DND-41 (cell line): ENCODE results near the gene TTLL5.

ENCODE experiments used
- ATAC-seq: fragments of 200-7000 bp; cut with Tn5 transposase; 3 replicates; pipeline ENCODE4 v1.9.1; 2021; ENCODE audit warnings: low read depth; ENCODE audit not compliant: insufficient read depth
- DNase-seq: peaks from one replicate; pipeline ENCODE4 v3.0.0-alpha.2; 2020
- H2AFZ ChIP-seq: 2 replicates; pipeline ENCODE4 v1.6.0; 2012; ENCODE audit warnings: low read depth, low read length
- H3K27ac ChIP-seq: 2 replicates; pipeline ENCODE4 v1.5.1; 2012; ENCODE audit warnings: low read length, inconsistent platforms
- H3K27me3 ChIP-seq: fragments of 200-600 bp; sonication (generic); 2 replicates; pipeline ENCODE4 v1.6.0; 2012; ENCODE audit warnings: low read length, mild to moderate bottlenecking, inconsistent platforms; ENCODE audit not compliant: insufficient read depth, poor library complexity
- H3K36me3 ChIP-seq: 2 replicates; pipeline ENCODE4 v1.5.1; 2012; ENCODE audit warnings: low read length, inconsistent platforms; ENCODE audit not compliant: insufficient read depth
- H3K4me1 ChIP-seq: 2 replicates; pipeline ENCODE4 v1.5.1; 2012; ENCODE audit warnings: mild to moderate bottlenecking, low read length; ENCODE audit not compliant: insufficient read depth
- H3K4me2 ChIP-seq: 2 replicates; pipeline ENCODE4 v1.6.0; 2012; ENCODE audit warnings: mild to moderate bottlenecking, moderate library complexity, low read length, inconsistent platforms; ENCODE audit not compliant: insufficient read depth
- H3K4me3 ChIP-seq, 2 experiments: fragments of 200-600 bp in 1 of 2; shearing (Covaris generic) in 1 of 2; 2 replicates each; pipeline ENCODE4 v1.5.1; 2012 to 2016; ENCODE audit warnings: inconsistent platforms in 2 of 2, low read length in 2 of 2, mild to moderate bottlenecking in 2 of 2, low read depth in 1 of 2, moderate library complexity in 1 of 2
- H3K79me2 ChIP-seq: 2 replicates; pipeline ENCODE4 v1.6.0; 2012; ENCODE audit warnings: low read length, inconsistent platforms; ENCODE audit not compliant: insufficient read depth
- H3K9ac ChIP-seq: 2 replicates; pipeline ENCODE4 v1.6.0; 2012; ENCODE audit warnings: low read depth, mild to moderate bottlenecking, inconsistent platforms, low read length, moderate library complexity
- H3K9me3 ChIP-seq: 2 replicates; pipeline ENCODE4 v1.5.1; 2012; ENCODE audit warnings: low read length, moderate library complexity, mild to moderate bottlenecking, inconsistent platforms; ENCODE audit not compliant: insufficient read depth, severe bottlenecking
- H4K20me1 ChIP-seq: 2 replicates; pipeline ENCODE4 v1.6.0; 2012; ENCODE audit warnings: low read length; ENCODE audit not compliant: insufficient read depth
- EZH2 ChIP-seq: IDR thresholded peaks from 3 replicates; pipeline ENCODE4 v1.6.1; 2012; ENCODE audit warnings: borderline replicate concordance, low read depth, mild to moderate bottlenecking, moderate library complexity, low read length, inconsistent platforms; ENCODE audit not compliant: severe bottlenecking
- TF ChIP-seq, protein P1 (sequence below): IDR thresholded peaks from 2 replicates; pipeline ENCODE4 v1.5.1; 2012; ENCODE audit warnings: borderline replicate concordance, low read length, moderate library complexity, mild to moderate bottlenecking; ENCODE audit not compliant: poor library complexity, severe bottlenecking; ENCODE audit errors: extremely low read depth

Gene TTLL5

DNA sequence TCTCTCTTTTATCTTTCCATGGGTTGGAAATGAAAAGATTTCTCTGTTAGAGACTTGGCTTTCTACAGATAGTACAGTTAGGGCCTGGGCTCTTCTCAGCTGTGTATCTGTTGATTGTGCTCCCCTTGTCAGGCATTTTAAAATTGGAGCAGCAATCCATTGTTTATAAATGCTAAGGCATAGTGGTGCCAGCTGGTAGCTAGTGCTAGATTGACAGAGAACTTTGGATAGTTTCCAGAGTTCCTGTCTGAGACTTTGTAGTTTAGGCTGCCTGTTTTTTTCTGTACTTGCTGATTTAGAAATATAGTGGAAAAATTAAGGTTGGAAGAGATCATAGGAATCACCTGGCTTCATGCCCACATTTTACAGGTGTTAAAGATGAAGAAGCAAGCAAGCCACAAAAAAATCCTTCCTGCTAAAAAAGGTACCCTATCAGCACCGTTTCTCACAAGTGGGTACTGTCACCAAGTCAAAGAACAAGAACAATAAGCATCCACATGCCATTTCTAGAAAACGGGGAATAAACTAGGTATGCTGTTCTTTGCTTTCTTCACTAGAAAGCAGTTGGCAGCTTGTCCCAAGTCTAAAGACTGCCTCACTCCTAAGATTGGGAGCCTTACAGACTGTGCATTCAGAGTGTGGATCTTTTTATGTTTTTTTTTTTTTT lies 6.2 kb downstream of the TTLL5 start:
- peaks cover 59% of the 10 kb centered on the region for H3K36me3 ChIP-seq

DNA sequence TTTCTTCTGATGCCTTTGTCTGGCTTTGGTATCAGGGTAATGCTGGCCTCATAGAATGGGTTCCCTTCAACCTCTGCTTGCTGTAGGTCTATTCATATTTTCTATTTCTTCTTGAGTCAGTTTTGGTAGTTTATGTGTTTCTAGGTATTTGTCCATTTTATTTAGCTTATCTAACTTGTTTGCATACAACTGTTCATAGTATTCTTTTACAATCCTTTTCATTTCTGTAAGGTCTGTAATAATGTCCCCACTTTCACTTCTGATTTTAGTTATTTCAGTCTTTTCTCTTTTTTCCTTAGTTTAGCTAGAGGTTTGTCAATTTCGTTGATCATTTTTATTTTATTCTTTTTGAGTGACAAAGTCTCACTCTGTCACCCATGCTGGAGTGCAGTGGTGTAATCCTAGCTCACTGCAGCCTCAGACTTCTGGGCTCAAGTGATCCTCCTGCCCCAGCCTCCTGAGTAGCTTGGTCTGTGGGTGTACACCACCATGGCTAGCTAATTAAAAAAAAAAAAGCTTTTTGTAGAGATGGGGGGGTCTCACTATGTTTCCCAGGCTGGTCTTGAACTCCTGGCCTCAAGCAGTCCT lies 11.7 kb downstream of the TTLL5 start:
- peaks cover 70% of the 10 kb centered on the region for H3K36me3 ChIP-seq
- H3K4me1 ChIP-seq = no peaks in the 10 kb centered on the region; the same call in 1 of the 2 replicates
- H2AFZ ChIP-seq = no peak overlapping the region
- H3K79me2 ChIP-seq = peaks cover 5% of the 10 kb centered on the region
- no peaks in the 10 kb centered on the region for H4K20me1 ChIP-seq
- no peak overlapping the region for H3K4me3 ChIP-seq
- ATAC-seq = no peak
- H3K4me2 ChIP-seq = no peak overlapping the region
- no peak overlapping the region for H3K27ac ChIP-seq
- no peak for DNase-seq
- no peak overlapping the region for H3K9ac ChIP-seq
- H3K9me3 ChIP-seq = no peaks in the 10 kb centered on the region
- TF ChIP-seq EZH2 = no peak
- TF ChIP-seq, protein P1, sequence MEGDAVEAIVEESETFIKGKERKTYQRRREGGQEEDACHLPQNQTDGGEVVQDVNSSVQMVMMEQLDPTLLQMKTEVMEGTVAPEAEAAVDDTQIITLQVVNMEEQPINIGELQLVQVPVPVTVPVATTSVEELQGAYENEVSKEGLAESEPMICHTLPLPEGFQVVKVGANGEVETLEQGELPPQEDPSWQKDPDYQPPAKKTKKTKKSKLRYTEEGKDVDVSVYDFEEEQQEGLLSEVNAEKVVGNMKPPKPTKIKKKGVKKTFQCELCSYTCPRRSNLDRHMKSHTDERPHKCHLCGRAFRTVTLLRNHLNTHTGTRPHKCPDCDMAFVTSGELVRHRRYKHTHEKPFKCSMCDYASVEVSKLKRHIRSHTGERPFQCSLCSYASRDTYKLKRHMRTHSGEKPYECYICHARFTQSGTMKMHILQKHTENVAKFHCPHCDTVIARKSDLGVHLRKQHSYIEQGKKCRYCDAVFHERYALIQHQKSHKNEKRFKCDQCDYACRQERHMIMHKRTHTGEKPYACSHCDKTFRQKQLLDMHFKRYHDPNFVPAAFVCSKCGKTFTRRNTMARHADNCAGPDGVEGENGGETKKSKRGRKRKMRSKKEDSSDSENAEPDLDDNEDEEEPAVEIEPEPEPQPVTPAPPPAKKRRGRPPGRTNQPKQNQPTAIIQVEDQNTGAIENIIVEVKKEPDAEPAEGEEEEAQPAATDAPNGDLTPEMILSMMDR = no peak
- no peaks in the 10 kb centered on the region for H3K27me3 ChIP-seq

More for the DNA sequence above, 6.2 kb downstream of the TTLL5 start:
- ATAC-seq (no peak), DNase-seq (no peak)
- H3K79me2 ChIP-seq = peaks cover 17% of the 10 kb centered on the region
- H4K20me1 ChIP-seq = no peaks in the 10 kb centered on the region
- H3K9me3 ChIP-seq = no peaks in the 10 kb centered on the region
- no peak overlapping the region for H2AFZ ChIP-seq
- H3K9ac ChIP-seq = no peak overlapping the region
- TF ChIP-seq, protein P1 = no peak
- TF ChIP-seq EZH2 = no peak
- no peaks in the 10 kb centered on the region for H3K27me3 ChIP-seq
- H3K27ac ChIP-seq = no peak overlapping the region
- peaks cover 18% of the 10 kb centered on the region for H3K4me1 ChIP-seq
- no peak overlapping the region for H3K4me2 ChIP-seq
- H3K4me3 ChIP-seq = no peak overlapping the region

DNA sequence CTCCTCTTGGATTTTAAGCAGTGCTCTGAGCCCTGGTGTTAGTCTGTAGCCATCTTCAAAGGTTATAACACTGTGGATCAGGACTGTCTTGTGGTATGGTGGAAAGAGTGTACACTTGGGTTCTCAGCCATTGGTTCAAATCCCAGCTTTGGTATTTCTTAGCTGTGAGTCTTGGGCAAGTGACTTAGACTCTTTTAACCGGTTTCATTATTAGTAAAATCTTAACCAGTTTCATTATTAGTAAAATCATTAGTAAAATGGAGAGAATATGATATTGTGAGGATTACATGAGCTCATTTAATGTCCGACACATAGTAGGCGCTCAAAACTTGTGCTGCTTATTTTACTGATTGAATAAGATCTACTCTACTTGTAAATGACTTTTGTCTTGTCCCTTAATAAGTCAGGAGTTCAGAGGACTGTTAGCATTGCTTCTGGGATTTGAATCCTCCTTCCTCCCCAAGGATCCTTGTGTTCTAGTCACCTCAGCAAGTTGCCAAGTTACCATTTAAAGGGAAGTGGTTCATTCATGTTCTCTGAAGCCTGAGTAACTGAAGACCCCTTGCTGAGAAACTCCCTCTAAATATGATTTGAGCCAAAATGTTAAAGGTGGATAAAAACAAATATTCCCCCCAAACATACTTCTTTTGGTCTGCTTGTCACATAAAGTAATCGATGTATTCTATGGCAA lies 12.4 kb downstream of the TTLL5 start:
- Histone ChIP-seq H3K79me2 (peaks cover 5% of the 10 kb centered on the region), H3K9ac (no peak overlapping the region), H3K4me3 (no peak overlapping the region), H2AFZ (no peak overlapping the region), H3K9me3 (no peaks in the 10 kb centered on the region), H3K27me3 (no peaks in the 10 kb centered on the region), H4K20me1 (no peaks in the 10 kb centered on the region), H3K27ac (no peak overlapping the region), H3K36me3 (peaks cover 70% of the 10 kb centered on the region), H3K4me2 (no peak overlapping the region), H3K4me1 (no peaks in the 10 kb centered on the region; the same call in 1 of the 2 replicates)
- TF ChIP-seq, protein P1 = no peak
- TF ChIP-seq EZH2 = no peak
- no peak for ATAC-seq
- no peak for DNase-seq
